ENCODE data around the gene ADGRB3. TPM values are rescaled to one million over a fixed set of nuclear protein-coding genes. Genes with fewer than 3 reads are reported as not detected.

The ADGRB3 gene
- total and polyA plus RNA-seq, 2 donors (not counting 3 experiments of a cell fraction or from before 2014, with no cell fraction given): not detected

DNA sequence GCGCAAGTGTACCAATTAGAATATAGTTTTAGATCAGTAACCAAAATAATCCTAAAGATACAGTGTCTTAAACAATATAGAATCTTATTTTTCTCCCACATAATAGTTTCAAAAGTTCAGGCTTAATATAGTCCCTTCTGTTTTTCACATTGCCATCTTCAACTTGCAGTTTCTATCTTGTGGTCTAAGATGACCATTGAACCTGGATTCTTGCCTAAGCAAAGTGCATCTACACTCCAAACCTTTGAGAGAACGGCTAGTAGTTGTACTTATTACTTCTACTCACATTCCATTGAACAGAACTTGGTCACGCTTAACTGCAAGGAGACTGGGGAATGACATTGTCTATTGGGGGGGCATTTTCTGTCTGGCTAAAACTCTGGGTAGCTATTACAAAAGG, 788.7 kb downstream of the ADGRB3 start:
- intact Hi-C loops (cut with micrococcal nuclease): no loop called here
- Histone ChIP-seq H3K9me3 (replicated peaks; ENCODE audit: control insufficient read depth, insufficient read depth, low read length) (no peaks in the 10 kb centered on the region), H3K27me3 (ENCODE audit: control insufficient read depth in 2 of 2, insufficient read depth in 2 of 2, low read length in 2 of 2) (no peaks in the 10 kb centered on the region), H3K36me3 (ENCODE audit: control insufficient read depth in 2 of 2, extremely low read depth in 1 of 2, insufficient read depth in 2 of 2, low read length in 2 of 2) (no peaks in the 10 kb centered on the region), H3K4me3 (replicated peaks in 1 of 3; ENCODE audit: insufficient read depth in 1 of 3, low read depth in 1 of 3, low read length in 3 of 3) (no peak overlapping the region), H3K4me2 (ENCODE audit: insufficient read depth, low read length) (no peak overlapping the region), H3K79me2 (ENCODE audit: control insufficient read depth, insufficient read depth, low read length) (no peaks in the 10 kb centered on the region), H3K9me1 (replicated peaks; ENCODE audit: control insufficient read depth, extremely low read depth, insufficient read depth, low read length) (no peaks in the 10 kb centered on the region), H2AFZ (ENCODE audit: low read depth, low read length) (no peak overlapping the region), H3K9ac (replicated peaks; ENCODE audit: extremely low read depth, insufficient read depth, low read length) (no peak overlapping the region), H4K20me1 (replicated peaks; ENCODE audit: control insufficient read depth, extremely low read depth, insufficient read depth, low read length) (no peaks in the 10 kb centered on the region), H3K4me1 (ENCODE audit: control insufficient read depth, extremely low read depth, insufficient read depth, low read length) (no peaks in the 10 kb centered on the region), H3K27ac (ENCODE audit: insufficient read depth, low read depth, low read length) (no peak overlapping the region)
- TF ChIP-seq MYC (IDR thresholded peaks at IDR 0.05; ENCODE audit: low read depth, low read length) (no peak), FOS (IDR thresholded peaks at IDR 0.05; ENCODE audit: borderline replicate concordance, insufficient read depth, low read length) (no peak), POLR2AphosphoS5 (IDR thresholded peaks at IDR 0.05; ENCODE audit: insufficient read depth, low read depth, low read length) (no peak), EZH2 (IDR thresholded peaks at IDR 0.05; ENCODE audit: borderline replicate concordance, low read depth, low read length, severe bottlenecking) (no peak), JUN (IDR thresholded peaks at IDR 0.05; ENCODE audit: borderline replicate concordance, insufficient read depth, insufficient read length, low read depth) (no peak), POLR2A (IDR thresholded peaks at IDR 0.05; ENCODE audit: low read depth, low read length) (no peak), GATA2 (IDR thresholded peaks at IDR 0.05; ENCODE audit: insufficient read depth, insufficient read length, low read depth, low read length) (no peak)
- TF ChIP-seq, protein P1, sequence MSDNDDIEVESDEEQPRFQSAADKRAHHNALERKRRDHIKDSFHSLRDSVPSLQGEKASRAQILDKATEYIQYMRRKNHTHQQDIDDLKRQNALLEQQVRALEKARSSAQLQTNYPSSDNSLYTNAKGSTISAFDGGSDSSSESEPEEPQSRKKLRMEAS (IDR thresholded peaks at IDR 0.05; ENCODE audit: insufficient read depth, insufficient read length): no peak
- TF ChIP-seq, protein P2, sequence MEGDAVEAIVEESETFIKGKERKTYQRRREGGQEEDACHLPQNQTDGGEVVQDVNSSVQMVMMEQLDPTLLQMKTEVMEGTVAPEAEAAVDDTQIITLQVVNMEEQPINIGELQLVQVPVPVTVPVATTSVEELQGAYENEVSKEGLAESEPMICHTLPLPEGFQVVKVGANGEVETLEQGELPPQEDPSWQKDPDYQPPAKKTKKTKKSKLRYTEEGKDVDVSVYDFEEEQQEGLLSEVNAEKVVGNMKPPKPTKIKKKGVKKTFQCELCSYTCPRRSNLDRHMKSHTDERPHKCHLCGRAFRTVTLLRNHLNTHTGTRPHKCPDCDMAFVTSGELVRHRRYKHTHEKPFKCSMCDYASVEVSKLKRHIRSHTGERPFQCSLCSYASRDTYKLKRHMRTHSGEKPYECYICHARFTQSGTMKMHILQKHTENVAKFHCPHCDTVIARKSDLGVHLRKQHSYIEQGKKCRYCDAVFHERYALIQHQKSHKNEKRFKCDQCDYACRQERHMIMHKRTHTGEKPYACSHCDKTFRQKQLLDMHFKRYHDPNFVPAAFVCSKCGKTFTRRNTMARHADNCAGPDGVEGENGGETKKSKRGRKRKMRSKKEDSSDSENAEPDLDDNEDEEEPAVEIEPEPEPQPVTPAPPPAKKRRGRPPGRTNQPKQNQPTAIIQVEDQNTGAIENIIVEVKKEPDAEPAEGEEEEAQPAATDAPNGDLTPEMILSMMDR (IDR thresholded peaks at IDR 0.05; ENCODE audit: extremely low read depth in 1 of 2, insufficient read depth in 1 of 2, low read depth in 1 of 2, low read length in 2 of 2): no peak
- ChIA-PET CTCF (no interaction called here), POLR2A (no interaction called here)
- dilution Hi-C loops (cut with MboI; ENCODE audit: extremely low pct_ligation_motif_present, low sequenced_read_pairs): no loop called here
- BruUV-seq (replicated peaks): no TSS peak
- FAIRE-seq (no peak), DNase-seq (ENCODE audit: low read depth, low spot score) (no peak)
